Esophagus squamous epithelium (tissue), 5 donors: ENCODE measurements around the gene ITM2C. TPM values are rescaled to one million over a fixed set of nuclear protein-coding genes. Genes with fewer than 3 reads are reported as not detected.

Experiments
- DNase-seq: peaks from one replicate; lab custom pipeline; 2025; lab: John Stamatoyannopoulos, UW
- H3K27ac ChIP-seq, 4 donors: fragments of 200-600 bp; sonication (generic); one replicate each; pipeline ENCODE4 v1.5.1; 2016 to 2019; ENCODE audit warnings: mild to moderate bottlenecking in 1 of 4
- H3K27me3 ChIP-seq, 4 donors: fragments of 200-600 bp; sonication (generic); 1 replicate in 3 of 4; 2 replicates in 1 of 4; pipeline versions ENCODE4 v1.5.1 to v1.6.0; 2017 to 2021; ENCODE audit warnings: antibody characterized with exemption in 1 of 4
- H3K36me3 ChIP-seq, 3 donors: fragments of 200-600 bp; sonication (generic); one replicate each; pipeline ENCODE4 v1.5.1; 2016 to 2019
- H3K4me1 ChIP-seq, 3 donors: fragments of 200-600 bp; sonication (generic); one replicate each; pipeline ENCODE4 v1.5.1; 2017 to 2019
- H3K4me3 ChIP-seq, 4 donors: fragments of 200-600 bp; sonication (generic); 1 replicate in 3 of 4; 2 replicates in 1 of 4; pipeline ENCODE4 v1.5.1; 2016 to 2019; ENCODE audit warnings: mild to moderate bottlenecking in 2 of 4, moderate library complexity in 1 of 4
- H3K9me3 ChIP-seq, 3 donors: fragments of 200-600 bp; sonication (generic); one replicate each; pipeline ENCODE4 v1.5.1; 2016 to 2019
- POLR2A ChIP-seq, 4 donors: fragments of 450-650 bp; IDR thresholded peaks; one replicate each; pipeline ENCODE4 v1.6.1; 2017; ENCODE audit warnings: antibody characterized with exemption in 4 of 4, mild to moderate bottlenecking in 4 of 4, moderate library complexity in 3 of 4
- WGBS, 2 donors: methylation state at CpG; one replicate each; pipeline ENCODE4 v1.1.5; 2018; 5-methylcytosine and 5-hydroxymethylcytosine counted together
- intact Hi-C: fragments of 100-400 bp; cut with DNase I; formaldehyde crosslinking; loops from one replicate; pipeline ENCODE4 v1.15.0; 2022
- total RNA-seq, 4 donors: library from RNA; depleted of rRNA; stranded (reverse); fragments of >200 nt; gene quantifications; one replicate each; pipeline ENCODE4 v1.1.0, GENCODE V29; 2016
- TF ChIP-seq, protein P1 (sequence below), 6 experiments: fragments of 450-650 bp in 4 of 6; fragments of 200-600 bp in 2 of 6; sonication (generic) in 2 of 6; IDR thresholded peaks; one replicate each; pipeline ENCODE4 v1.5.1; 2016 to 2019; ENCODE audit warnings: antibody characterized with exemption in 6 of 6, mild to moderate bottlenecking in 4 of 6, moderate library complexity in 4 of 6
- donor health status: DM: yes; HTN: yes; CAD: no.

The ITM2C gene
- total RNA-seq, 4 donors from 2014 or later: 3.8 to 31.9 (median 10.3) TPM

DNA sequence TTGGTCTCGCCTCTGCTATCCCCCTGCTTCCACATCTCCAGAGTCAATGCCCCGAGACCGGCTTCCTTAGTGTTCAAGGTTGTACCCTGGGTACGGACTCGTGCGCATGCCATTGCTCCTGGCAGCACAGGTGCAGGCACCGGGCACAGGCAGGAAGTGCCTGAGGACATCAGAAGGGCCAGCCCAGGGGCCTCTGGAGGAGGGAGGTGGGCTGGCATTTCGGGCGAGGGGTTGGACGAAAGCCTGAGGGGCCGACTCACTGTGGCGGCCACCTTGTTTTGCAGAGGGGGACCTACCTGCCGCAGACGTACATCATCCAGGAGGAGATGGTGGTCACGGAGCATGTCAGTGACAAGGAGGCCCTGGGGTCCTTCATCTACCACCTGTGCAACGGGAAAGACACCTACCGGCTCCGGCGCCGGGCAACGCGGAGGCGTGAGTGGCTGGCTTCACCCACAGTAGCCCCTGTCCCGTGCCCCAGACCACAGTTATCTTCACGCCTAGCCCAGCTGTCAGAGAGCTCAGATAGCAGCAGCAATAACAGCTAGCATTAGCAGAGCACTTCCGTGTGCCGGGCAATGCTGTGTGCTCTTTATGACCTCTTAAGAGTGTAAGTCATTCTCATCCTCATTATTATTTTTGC lies 12.5 kb downstream of the ITM2C start:
- Histone ChIP-seq H3K27ac (no peak overlapping the region), H3K36me3 (peaks cover 0 to 29% (median 0%) of the 10 kb centered on the region in 3 donors), H3K9me3 (no peaks in the 10 kb centered on the region), H3K4me1 (peaks cover 0 to 14% (median 0%) of the 10 kb centered on the region in 3 donors), H3K4me3 (no peak overlapping the region), H3K27me3 (no peaks in the 10 kb centered on the region)
- TF ChIP-seq, protein P1, sequence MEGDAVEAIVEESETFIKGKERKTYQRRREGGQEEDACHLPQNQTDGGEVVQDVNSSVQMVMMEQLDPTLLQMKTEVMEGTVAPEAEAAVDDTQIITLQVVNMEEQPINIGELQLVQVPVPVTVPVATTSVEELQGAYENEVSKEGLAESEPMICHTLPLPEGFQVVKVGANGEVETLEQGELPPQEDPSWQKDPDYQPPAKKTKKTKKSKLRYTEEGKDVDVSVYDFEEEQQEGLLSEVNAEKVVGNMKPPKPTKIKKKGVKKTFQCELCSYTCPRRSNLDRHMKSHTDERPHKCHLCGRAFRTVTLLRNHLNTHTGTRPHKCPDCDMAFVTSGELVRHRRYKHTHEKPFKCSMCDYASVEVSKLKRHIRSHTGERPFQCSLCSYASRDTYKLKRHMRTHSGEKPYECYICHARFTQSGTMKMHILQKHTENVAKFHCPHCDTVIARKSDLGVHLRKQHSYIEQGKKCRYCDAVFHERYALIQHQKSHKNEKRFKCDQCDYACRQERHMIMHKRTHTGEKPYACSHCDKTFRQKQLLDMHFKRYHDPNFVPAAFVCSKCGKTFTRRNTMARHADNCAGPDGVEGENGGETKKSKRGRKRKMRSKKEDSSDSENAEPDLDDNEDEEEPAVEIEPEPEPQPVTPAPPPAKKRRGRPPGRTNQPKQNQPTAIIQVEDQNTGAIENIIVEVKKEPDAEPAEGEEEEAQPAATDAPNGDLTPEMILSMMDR (IDR thresholded peaks at IDR 0.05): no peak
- no peak for TF ChIP-seq POLR2A (IDR thresholded peaks at IDR 0.05)
- intact Hi-C loops: no loop called here
- 88 to 98% methylated on average over 12 to 21 of the region's 27 CpGs for WGBS, 2 donors
- DNase-seq: no peak

- no peak overlapping the region for H3K27ac ChIP-seq
- WGBS, 2 donors: 57 to 76% methylated on average over 6 to 13 of the region's 20 CpGs
- no peaks in the 10 kb centered on the region for H3K27me3 ChIP-seq
- TF ChIP-seq, protein P1 (IDR thresholded peaks at IDR 0.05): no peak
- no peak for TF ChIP-seq POLR2A (IDR thresholded peaks at IDR 0.05)
- H3K4me1 ChIP-seq: peaks cover 0 to 7% (median 0%) of the 10 kb centered on the region in 3 donors
- DNase-seq: no peak
- H3K4me3 ChIP-seq: no peak overlapping the region
- H3K36me3 ChIP-seq: peaks cover 0 to 29% (median 0%) of the 10 kb centered on the region in 3 donors
- no peaks in the 10 kb centered on the region for H3K9me3 ChIP-seq
- intact Hi-C loops: no loop called here
Measured at GRCh38 chr2:230877759-230878598, 13.2 kb downstream of the ITM2C start.

- no peaks in the 10 kb centered on the region for H3K9me3 ChIP-seq
- DNase-seq: no peak
- H3K27ac ChIP-seq: no peak overlapping the region
- TF ChIP-seq POLR2A (IDR thresholded peaks at IDR 0.05): no peak
- TF ChIP-seq, protein P1 (IDR thresholded peaks at IDR 0.05): no peak
- peaks cover 0 to 29% (median 0%) of the 10 kb centered on the region in 3 donors for H3K36me3 ChIP-seq
- WGBS, 2 donors: 58 to 65% methylated on average over 7 to 9 of the region's 10 CpGs
- H3K4me1 ChIP-seq: no peaks in the 10 kb centered on the region
- H3K27me3 ChIP-seq: no peaks in the 10 kb centered on the region
- intact Hi-C loops: no loop called here
- H3K4me3 ChIP-seq: no peak overlapping the region
Measured at GRCh38 chr2:230878599-230879188, 14.0 kb downstream of the ITM2C start.

DNA sequence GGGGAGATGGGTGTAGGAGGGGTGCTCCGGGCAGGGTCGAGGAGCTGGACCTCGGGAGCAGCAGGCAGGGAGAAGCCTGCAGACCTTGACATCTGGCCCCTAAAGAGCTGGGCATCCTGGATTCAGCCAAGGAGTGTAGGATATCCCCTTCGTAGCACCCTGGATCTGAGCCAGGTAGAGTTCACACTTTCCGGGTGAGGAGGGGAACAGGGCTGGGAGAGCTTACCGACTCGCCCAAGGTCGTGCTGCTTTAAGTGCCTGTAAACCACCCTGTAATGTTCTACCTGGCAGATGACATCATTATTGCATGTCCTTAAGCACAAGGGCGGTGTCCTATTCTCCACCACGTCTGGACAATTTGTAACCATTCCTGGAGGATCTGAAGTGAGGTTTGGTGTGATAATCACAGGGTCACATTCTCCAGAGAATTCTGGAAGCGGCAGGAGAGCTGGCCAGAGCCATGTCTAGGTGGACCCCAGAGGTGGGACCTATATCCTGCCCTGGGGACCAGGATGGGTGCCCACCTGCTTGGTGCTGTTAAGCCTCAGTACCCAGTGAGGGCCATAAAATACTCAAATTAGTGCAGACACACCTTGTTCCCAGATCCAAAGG lies 14.6 kb downstream of the ITM2C start:
- peaks cover 0 to 29% (median 0%) of the 10 kb centered on the region in 3 donors for H3K36me3 ChIP-seq

More for the DNA sequence above, 14.6 kb downstream of the ITM2C start:
- Histone ChIP-seq H3K4me1 (no peaks in the 10 kb centered on the region), H3K9me3 (no peaks in the 10 kb centered on the region), H3K27ac (no peak overlapping the region), H3K4me3 (no peak overlapping the region), H3K27me3 (no peaks in the 10 kb centered on the region)
- DNase-seq: no peak
- WGBS, 2 donors: 67 to 84% methylated on average over 7 to 8 of the region's 11 CpGs
- intact Hi-C loops: no loop called here
- TF ChIP-seq, protein P1 (IDR thresholded peaks at IDR 0.05): no peak
- no peak for TF ChIP-seq POLR2A (IDR thresholded peaks at IDR 0.05)
